H1 (cell line): Measurements from ENCODE around the gene RAP2A. TPM values are rescaled to one million over a fixed set of nuclear protein-coding genes. Genes with fewer than 3 reads are reported as not detected.

Experiments
- CTCF ChIA-PET: fragments of 300-600 bp; sonication (Branson Sonifier 250); formaldehyde crosslinking; loops from one replicate; lab custom pipeline; 2021; ENCODE audit not compliant: partially characterized antibody; lab: Charles Lee
- POLR2A ChIA-PET: fragments of 300-600 bp; sonication (Branson Sonifier 250); formaldehyde crosslinking; loops from one replicate; lab custom pipeline; 2021; ENCODE audit warnings: inconsistent platforms; ENCODE audit not compliant: partially characterized antibody; lab: Charles Lee
- DNase-seq, 2 experiments: peaks; one replicate each; pipeline versions ENCODE4 v3.0.0 to v3.0.0-alpha.2; 2010 to 2022; ENCODE audit warnings: low spot score in 2 of 2, low read depth in 1 of 2, mixed read lengths in 1 of 2
- FAIRE-seq: peaks from 2 replicates; lab custom pipeline; 2011; peaks lifted over from hg19 to GRCh38; lab: Jason Lieb, UNC
- H2AFZ ChIP-seq: 2 replicates; pipeline ENCODE4 v1.8.1; 2012; ENCODE audit warnings: low read length, inconsistent platforms
- H2AK5ac ChIP-seq: 2 replicates; pipeline ENCODE4 v1.6.1; 2013; ENCODE audit warnings: low read depth, low read length
- H2BK120ac ChIP-seq: replicated peaks from 2 replicates; pipeline ENCODE3; 2013; ENCODE audit warnings: low read depth, low read length, inconsistent platforms
- H2BK12ac ChIP-seq: 2 replicates; pipeline ENCODE4 v1.6.1; 2013; ENCODE audit warnings: low read depth, low read length
- H2BK15ac ChIP-seq: 2 replicates; pipeline ENCODE4 v1.6.1; 2013; ENCODE audit warnings: low read length
- H2BK20ac ChIP-seq: 2 replicates; pipeline ENCODE4 v1.6.1; 2013; ENCODE audit warnings: low read length
- H2BK5ac ChIP-seq: 2 replicates; pipeline ENCODE4 v1.6.1; 2013; ENCODE audit warnings: low read depth, low read length
- H3K14ac ChIP-seq: 2 replicates; pipeline ENCODE4 v1.6.1; 2013; ENCODE audit warnings: inconsistent platforms; ENCODE audit not compliant: insufficient read length
- H3K18ac ChIP-seq: 2 replicates; pipeline ENCODE4 v1.6.1; 2013; ENCODE audit warnings: low read length; ENCODE audit errors: extremely low read depth
- H3K23ac ChIP-seq: 2 replicates; pipeline ENCODE4 v1.6.1; 2013; ENCODE audit warnings: inconsistent platforms; ENCODE audit not compliant: insufficient read length
- H3K23me2 ChIP-seq: 2 replicates; pipeline ENCODE4 v1.6.1; 2013; ENCODE audit warnings: low read depth, low read length
- H3K27ac ChIP-seq: 2 replicates; pipeline ENCODE4 v1.6.1; 2011; ENCODE audit warnings: low read depth, low read length, inconsistent platforms
- H3K27me3 ChIP-seq, 4 experiments: replicated peaks in 1 of 4; 1 replicate in 1 of 4; 2 replicates in 3 of 4; pipeline versions ENCODE4 v1.6.1 to v1.8.1; 2011 to 2013; ENCODE audit warnings: low read length in 3 of 4, mild to moderate bottlenecking in 3 of 4, inconsistent platforms in 2 of 4, mixed read lengths in 2 of 4, moderate library complexity in 1 of 4; ENCODE audit not compliant: control insufficient read depth in 3 of 4, insufficient read depth in 3 of 4; ENCODE audit errors: extremely low read depth in 1 of 4
- H3K36me3 ChIP-seq, 4 experiments: 2 replicates each; pipeline versions ENCODE4 v1.6.1 to v1.8.1; 2011 to 2013; ENCODE audit warnings: mild to moderate bottlenecking in 4 of 4, low read length in 3 of 4, moderate library complexity in 2 of 4, control low read depth in 1 of 4, inconsistent platforms in 1 of 4; ENCODE audit not compliant: insufficient read depth in 4 of 4, control insufficient read depth in 2 of 4
- H3K4ac ChIP-seq: replicated peaks from 2 replicates; pipeline ENCODE3; 2013; ENCODE audit warnings: low read length, low read depth, mixed read lengths, inconsistent platforms; ENCODE audit not compliant: insufficient read length
- H3K4me1 ChIP-seq, 4 experiments: replicated peaks in 1 of 4; 1 replicate in 1 of 4; 2 replicates in 3 of 4; pipeline versions ENCODE4 v1.6.1 to v1.8.1; 2011 to 2013; ENCODE audit warnings: low read length in 3 of 4, inconsistent platforms in 2 of 4, mixed read lengths in 1 of 4; ENCODE audit not compliant: insufficient read depth in 4 of 4, control insufficient read depth in 3 of 4
- H3K4me2 ChIP-seq, 2 experiments: 2 replicates each; pipeline versions ENCODE4 v1.6.1 to v1.8.1; 2011 to 2013; ENCODE audit warnings: low read depth in 2 of 2, low read length in 2 of 2, control low read depth in 1 of 2, inconsistent platforms in 1 of 2, mild to moderate bottlenecking in 1 of 2; ENCODE audit not compliant: insufficient read depth in 1 of 2
- H3K4me3 ChIP-seq, 4 experiments: fragments of 200-600, 300-600 bp in 1 of 4; sonication (generic), shearing (Covaris generic), sonication (Bioruptor Twin) in 1 of 4; 2 replicates each; pipeline versions ENCODE4 v1.5.1 to v1.8.1; 2011 to 2016; ENCODE audit warnings: low read length in 4 of 4, low read depth in 3 of 4, control low read depth in 2 of 4, inconsistent platforms in 2 of 4, mild to moderate bottlenecking in 2 of 4, mixed read lengths in 1 of 4, moderate library complexity in 1 of 4; ENCODE audit not compliant: insufficient read depth in 2 of 4; ENCODE audit errors: extremely low read depth in 1 of 4
- H3K56ac ChIP-seq: replicated peaks from 2 replicates; pipeline ENCODE3; 2013; ENCODE audit warnings: low read depth, mild to moderate bottlenecking, mixed read lengths, low read length, inconsistent platforms; ENCODE audit not compliant: insufficient read length
- H3K79me1 ChIP-seq: 2 replicates; pipeline ENCODE4 v1.6.1; 2013; ENCODE audit warnings: low read depth, low read length, control low read depth
- H3K79me2 ChIP-seq, 2 experiments: 2 replicates each; pipeline versions ENCODE4 v1.6.1 to v1.8.1; 2012 to 2013; ENCODE audit warnings: low read length in 2 of 2, mild to moderate bottlenecking in 2 of 2, inconsistent platforms in 1 of 2; ENCODE audit not compliant: insufficient read depth in 2 of 2, control insufficient read depth in 1 of 2
- H3K9ac ChIP-seq, 4 experiments: replicated peaks in 1 of 4; 1 replicate in 1 of 4; 2 replicates in 3 of 4; pipeline versions ENCODE4 v1.6.1 to v1.8.1; 2011 to 2013; ENCODE audit warnings: low read depth in 3 of 4, low read length in 3 of 4, control low read depth in 2 of 4, mild to moderate bottlenecking in 2 of 4, moderate library complexity in 2 of 4, inconsistent platforms in 1 of 4; ENCODE audit errors: extremely low read depth in 1 of 4
- H3K9me3 ChIP-seq, 2 experiments: 2 replicates each; pipeline versions ENCODE4 v1.6.1 to v1.8.1; 2012 to 2013; ENCODE audit warnings: mild to moderate bottlenecking in 2 of 2, moderate library complexity in 2 of 2, control low read depth in 1 of 2, inconsistent platforms in 1 of 2, low read depth in 1 of 2, low read length in 1 of 2, mixed read lengths in 1 of 2; ENCODE audit not compliant: insufficient read depth in 2 of 2
- H4K20me1 ChIP-seq, 2 experiments: replicated peaks in 1 of 2; 2 replicates each; pipeline versions ENCODE3 to v1.8.1; 2011 to 2013; ENCODE audit warnings: inconsistent platforms in 2 of 2, low read length in 2 of 2, mild to moderate bottlenecking in 1 of 2; ENCODE audit not compliant: insufficient read depth in 2 of 2, control insufficient read depth in 1 of 2
- H4K5ac ChIP-seq: 2 replicates; pipeline ENCODE4 v1.6.1; 2013; ENCODE audit warnings: low read length, low read depth, mixed read lengths, inconsistent platforms; ENCODE audit not compliant: insufficient read length
- H4K8ac ChIP-seq: 2 replicates; pipeline ENCODE4 v1.8.0; 2013; ENCODE audit warnings: mild to moderate bottlenecking, moderate library complexity, low read length, inconsistent platforms; ENCODE audit not compliant: insufficient read depth; ENCODE audit errors: extremely low read depth
- H4K91ac ChIP-seq: replicated peaks from 2 replicates; pipeline ENCODE3; 2013; ENCODE audit warnings: low read length, mixed read lengths, inconsistent platforms; ENCODE audit not compliant: insufficient read length
- BACH1 ChIP-seq: IDR thresholded peaks from 2 replicates; pipeline ENCODE4 v1.6.1; 2012; ENCODE audit warnings: low read length, improper control_type of control experiment
- BCL11A ChIP-seq, 2 experiments: IDR thresholded peaks; one replicate each; pipeline ENCODE4 v1.6.1; 2011; ENCODE audit warnings: low read depth in 2 of 2, low read length in 2 of 2, mild to moderate bottlenecking in 2 of 2
- BRCA1 ChIP-seq: IDR thresholded peaks from 2 replicates; pipeline ENCODE4 v1.6.1; 2012; ENCODE audit warnings: low read depth, low read length, improper control_type of control experiment
- CHD2 ChIP-seq: IDR thresholded peaks from 2 replicates; pipeline ENCODE4 v1.6.1; 2012; ENCODE audit warnings: low read length, improper control_type of control experiment
- EGR1 ChIP-seq: IDR thresholded peaks from 2 replicates; pipeline ENCODE4 v1.6.1; 2011; ENCODE audit warnings: low read depth, low read length, borderline replicate concordance
- GABPA ChIP-seq: IDR thresholded peaks from 2 replicates; pipeline ENCODE4 v1.6.1; 2011; ENCODE audit warnings: mild to moderate bottlenecking, low read length, moderate library complexity, borderline replicate concordance; ENCODE audit not compliant: insufficient read depth
- HDAC2 ChIP-seq, 2 experiments: fragments of 300-600 bp in 1 of 2; sonication (generic) in 1 of 2; IDR thresholded peaks; 2 replicates each; pipeline ENCODE4 v1.6.1; 2011 to 2012; ENCODE audit warnings: low read depth in 2 of 2, low read length in 2 of 2, mild to moderate bottlenecking in 2 of 2, moderate library complexity in 2 of 2, borderline replicate concordance in 1 of 2, inconsistent platforms in 1 of 2
- SIRT6 ChIP-seq: IDR thresholded peaks from one replicate; pipeline ENCODE4 v1.7.1; 2012; ENCODE audit warnings: low read length, inconsistent platforms
- SP1 ChIP-seq: IDR thresholded peaks from 2 replicates; pipeline ENCODE4 v1.6.1; 2011; ENCODE audit warnings: low read depth, low read length
- SUZ12 ChIP-seq: fragments of 200-600 bp; sonication (generic); IDR thresholded peaks from 2 replicates; pipeline ENCODE4 v1.6.1; 2012; ENCODE audit warnings: mild to moderate bottlenecking, inconsistent platforms, low read length, moderate library complexity, mixed read lengths
- TAF7 ChIP-seq: optimal IDR thresholded peaks from 2 replicates; pipeline ENCODE3; 2011; ENCODE audit warnings: low read depth, mild to moderate bottlenecking, inconsistent platforms, low read length, moderate library complexity, borderline replicate concordance
- TCF12 ChIP-seq: IDR thresholded peaks from 2 replicates; pipeline ENCODE4 v1.6.1; 2011; ENCODE audit warnings: low read depth, mild to moderate bottlenecking, low read length
- ZNF274 ChIP-seq: IDR thresholded peaks from 2 replicates; pipeline ENCODE4 v1.7.0; 2012; ENCODE audit warnings: low read length, borderline replicate concordance; ENCODE audit errors: extremely low read depth
- WGBS, 2 experiments: shearing (Covaris generic) in 1 of 2; methylation state at CpG; one replicate each; pipeline versions ENCODE4 v1.1.6 to v1.1.7; 2013 to 2015; ENCODE audit warnings: low lambda C conversion rate in 2 of 2, mixed read lengths in 2 of 2, inconsistent platforms in 1 of 2, low coverage in 1 of 2, missing lambda C conversion rate in 1 of 2; ENCODE audit not compliant: insufficient replicate concordance in 2 of 2, insufficient coverage in 1 of 2, insufficient read length in 1 of 2; ENCODE audit errors: extremely low coverage in 1 of 2, missing lambda C conversion rate in 1 of 2; 5-methylcytosine and 5-hydroxymethylcytosine counted together
- polyA plus RNA-seq, 7 experiments: library from polyadenylated mRNA; depleted of rRNA in 3 of 7; stranded (reverse) in 5 of 7; unstranded in 2 of 7; fragments of >200 nt in 5 of 7; fragments of 200-250 nt in 2 of 7; gene quantifications; 1 replicate in 5 of 7; 2 replicates in 1 of 7; 4 replicates in 1 of 7; pipeline versions ENCODE4 v1.2.1 to v1.2.3, GENCODE V29; 2011 to 2013; ENCODE audit warnings: missing spikeins in 2 of 7, mixed read lengths in 2 of 7
- total RNA-seq: library from RNA; stranded (reverse); fragmentation: NEBNext Ultra II Directional; extraction: Animal tissue kit (Norgen Biotek cat#: 25700); gene quantifications from 2 replicates; pipeline ENCODE4 v1.2.1, GENCODE V29; 2021
- TF ChIP-seq, protein P1 (sequence below): IDR thresholded peaks from 2 replicates; pipeline ENCODE4 v1.6.1; 2012; ENCODE audit warnings: inconsistent platforms
- TF ChIP-seq, protein P2 (sequence below): IDR thresholded peaks from 2 replicates; pipeline ENCODE4 v1.6.1; 2012; ENCODE audit warnings: inconsistent platforms

The RAP2A gene
- total and polyA plus RNA-seq, 2 of the 8 experiments (the other 6 are each of a cell fraction or from before 2014, with no cell fraction given), result 8.4 to 43.4 TPM

DNA sequence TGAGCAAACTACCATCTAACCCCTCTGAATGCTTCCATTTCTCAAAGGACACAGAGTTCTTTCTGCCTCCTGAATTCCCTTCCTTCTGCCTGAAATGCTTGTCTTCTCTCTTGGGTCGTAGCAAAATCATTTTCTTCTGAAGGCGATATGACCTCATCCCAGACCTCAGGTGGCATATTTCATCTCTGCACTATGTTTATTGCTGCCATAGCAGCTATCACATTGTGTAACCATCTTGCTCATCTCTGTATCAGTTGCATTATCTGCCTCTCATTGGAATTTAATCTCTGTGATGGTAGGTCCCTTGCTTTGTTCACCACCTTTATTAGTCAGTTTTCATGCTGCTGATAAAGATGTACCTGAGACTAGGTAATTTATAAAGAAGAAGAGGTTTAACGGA, 32.5 kb upstream of the RAP2A start:
- no peak overlapping the region for H3K4me3 ChIP-seq
- H2BK5ac ChIP-seq, result no peak overlapping the region
- ChIA-PET CTCF (interaction anchor here (0.9 kb wide), 1 partner anchor 43 kb away, joined by 3 read pairs; no protein-coding TSS in a partner anchor), POLR2A (no interaction called here)
- H3K27me3 ChIP-seq, result no peaks in the 10 kb centered on the region
- no peaks in the 10 kb centered on the region; a peak in 1 of 4 replicates for H3K9me3 ChIP-seq
- no peaks in the 10 kb centered on the region for H3K79me1 ChIP-seq
- H3K36me3 ChIP-seq, result no peaks in the 10 kb centered on the region
- DNase-seq, result no peak
- H2AFZ ChIP-seq, result no peak overlapping the region
- no peak overlapping the region for H4K91ac ChIP-seq
- 80% methylated on average over 3 of the region's 3 CpGs; no CpG with 5 or more reads in 1 of the 2 experiments for WGBS, 2 experiments
- no peaks in the 10 kb centered on the region for H3K23me2 ChIP-seq
- H3K18ac ChIP-seq, result no peak overlapping the region
- no peak overlapping the region for H3K27ac ChIP-seq
- H3K14ac ChIP-seq, result no peak overlapping the region
- no peak overlapping the region for H2BK12ac ChIP-seq
- no peaks in the 10 kb centered on the region for H3K4me1 ChIP-seq
- FAIRE-seq, result no peak
- TF ChIP-seq GABPA, result no peak
- TF ChIP-seq, protein P1, sequence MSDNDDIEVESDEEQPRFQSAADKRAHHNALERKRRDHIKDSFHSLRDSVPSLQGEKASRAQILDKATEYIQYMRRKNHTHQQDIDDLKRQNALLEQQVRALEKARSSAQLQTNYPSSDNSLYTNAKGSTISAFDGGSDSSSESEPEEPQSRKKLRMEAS, result no peak
- no peak for TF ChIP-seq BRCA1
- TF ChIP-seq, protein P2, sequence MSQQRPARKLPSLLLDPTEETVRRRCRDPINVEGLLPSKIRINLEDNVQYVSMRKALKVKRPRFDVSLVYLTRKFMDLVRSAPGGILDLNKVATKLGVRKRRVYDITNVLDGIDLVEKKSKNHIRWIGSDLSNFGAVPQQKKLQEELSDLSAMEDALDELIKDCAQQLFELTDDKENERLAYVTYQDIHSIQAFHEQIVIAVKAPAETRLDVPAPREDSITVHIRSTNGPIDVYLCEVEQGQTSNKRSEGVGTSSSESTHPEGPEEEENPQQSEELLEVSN, result no peak
- no peak for TF ChIP-seq SIRT6
- no peak for TF ChIP-seq SUZ12
- no peak for TF ChIP-seq EGR1
- TF ChIP-seq CHD2, result no peak
- no peak for TF ChIP-seq TCF12
- TF ChIP-seq SP1, result no peak
- no peak for TF ChIP-seq HDAC2 (IDR thresholded peaks at IDR 0.05; ENCODE audit: borderline replicate concordance in 1 of 2, low read depth in 2 of 2, low read length in 2 of 2)
- TF ChIP-seq ZNF274, result no peak
- TF ChIP-seq BCL11A (IDR thresholded peaks at IDR 0.05; ENCODE audit: low read depth in 2 of 2, low read length in 2 of 2), result no peak
- no peak for TF ChIP-seq TAF7
- no peak for TF ChIP-seq BACH1
- no peak overlapping the region for H3K23ac ChIP-seq
- no peak overlapping the region for H3K56ac ChIP-seq
- no peaks in the 10 kb centered on the region for H4K20me1 ChIP-seq
- H3K9ac ChIP-seq, result no peak overlapping the region
- no peak overlapping the region for H2BK120ac ChIP-seq
- H3K4ac ChIP-seq, result no peak overlapping the region
- H2AK5ac ChIP-seq, result no peak overlapping the region
- H3K4me2 ChIP-seq, result no peak overlapping the region
- H2BK20ac ChIP-seq, result no peak overlapping the region
- H4K8ac ChIP-seq, result no peak overlapping the region
- no peaks in the 10 kb centered on the region for H3K79me2 ChIP-seq
- H4K5ac ChIP-seq, result no peak overlapping the region
- no peak overlapping the region for H2BK15ac ChIP-seq
